ENCODE data around the gene KRT6C.
"Not testable (repeated sequence)": the region's sequence is repeated elsewhere in the genome, so short reads cannot be mapped to it uniquely, and the experiment has no call there.

KRT6C gene

GRCh38 chr12:52514471-52515318 lies 41.1 kb upstream of the KRT6C start:
- DNase-seq, result no peak
- TF ChIP-seq POLR2A (IDR thresholded peaks at IDR 0.05; ENCODE audit: low read length), result no peak
- TF ChIP-seq GATA1 (IDR thresholded peaks at IDR 0.05; ENCODE audit: low read depth, low read length), result no peak

- TF ChIP-seq POLR2A (IDR thresholded peaks at IDR 0.05; ENCODE audit: low read length) (no peak), GATA1 (IDR thresholded peaks at IDR 0.05; ENCODE audit: low read depth, low read length) (no peak)
- peak in 1 of 2 experiments; percentile 59 for DNase-seq
Measured at GRCh38 chr12:52513736-52514135, 40.1 kb upstream of the KRT6C start.

- no peak for TF ChIP-seq POLR2A (IDR thresholded peaks at IDR 0.05; ENCODE audit: low read length)
- no peak for TF ChIP-seq GATA1 (IDR thresholded peaks at IDR 0.05; ENCODE audit: low read depth, low read length)
- no peak for DNase-seq
Measured at GRCh38 chr12:52508211-52508610, 34.6 kb upstream of the KRT6C start.

- no peak for TF ChIP-seq POLR2A (IDR thresholded peaks at IDR 0.05; ENCODE audit: low read length)
- no peak for TF ChIP-seq GATA1 (IDR thresholded peaks at IDR 0.05; ENCODE audit: low read depth, low read length)
Measured at GRCh38 chr12:52506858-52507715, 33.5 kb upstream of the KRT6C start.

GRCh38 chr12:52502877-52503276 lies 29.3 kb upstream of the KRT6C start:
- TF ChIP-seq GATA1 (IDR thresholded peaks at IDR 0.05; ENCODE audit: low read depth, low read length), result no peak
- TF ChIP-seq POLR2A (IDR thresholded peaks at IDR 0.05; ENCODE audit: low read length), result no peak
- DNase-seq, result no peak

More at GRCh38 chr12:52506858-52507715, 33.5 kb upstream of the KRT6C start:
- peak in 1 of 2 experiments; percentile 7 for DNase-seq

- DNase-seq, result no peak
- no peak for TF ChIP-seq POLR2A (IDR thresholded peaks at IDR 0.05; ENCODE audit: low read length)
- no peak for TF ChIP-seq GATA1 (IDR thresholded peaks at IDR 0.05; ENCODE audit: low read depth, low read length)
Measured at GRCh38 chr12:52501490-52501889, 27.9 kb upstream of the KRT6C start.

- DNase-seq, result not testable (repeated sequence)
Measured at GRCh38 chr12:52500574-52500973, 27.0 kb upstream of the KRT6C start.

GRCh38 chr12:52499806-52500560 lies 26.4 kb upstream of the KRT6C start:
- TF ChIP-seq POLR2A (IDR thresholded peaks at IDR 0.05; ENCODE audit: low read length), result no peak
- DNase-seq, result no peak

GRCh38 chr12:52498946-52499345 lies 25.3 kb upstream of the KRT6C start:
- no peak for TF ChIP-seq GATA1 (IDR thresholded peaks at IDR 0.05; ENCODE audit: low read depth, low read length)
- TF ChIP-seq POLR2A (IDR thresholded peaks at IDR 0.05; ENCODE audit: low read length), result no peak
- DNase-seq, result no peak

- no peak for DNase-seq
- TF ChIP-seq GATA1 (IDR thresholded peaks at IDR 0.05; ENCODE audit: low read depth, low read length) (no peak), POLR2A (IDR thresholded peaks at IDR 0.05; ENCODE audit: low read length) (no peak)
Measured at GRCh38 chr12:52497975-52498374, 24.4 kb upstream of the KRT6C start.

GRCh38 chr12:52496590-52497071 lies 23.0 kb upstream of the KRT6C start:
- no peak for DNase-seq

GRCh38 chr12:52496054-52496453 lies 22.4 kb upstream of the KRT6C start:
- DNase-seq, result no peak
- TF ChIP-seq POLR2A (IDR thresholded peaks at IDR 0.05; ENCODE audit: low read length), result no peak

More at GRCh38 chr12:52496590-52497071, 23.0 kb upstream of the KRT6C start:
- no peak for TF ChIP-seq POLR2A (IDR thresholded peaks at IDR 0.05; ENCODE audit: low read length)
- no peak for TF ChIP-seq GATA1 (IDR thresholded peaks at IDR 0.05; ENCODE audit: low read depth, low read length)

- TF ChIP-seq POLR2A (IDR thresholded peaks at IDR 0.05; ENCODE audit: low read length) (no peak), GATA1 (IDR thresholded peaks at IDR 0.05; ENCODE audit: low read depth, low read length) (no peak)
- DNase-seq, result no peak
Measured at GRCh38 chr12:52495389-52495788, 21.8 kb upstream of the KRT6C start.

GRCh38 chr12:52494518-52494917 lies 20.9 kb upstream of the KRT6C start:
- TF ChIP-seq GATA1 (IDR thresholded peaks at IDR 0.05; ENCODE audit: low read depth, low read length), result no peak
- TF ChIP-seq POLR2A (IDR thresholded peaks at IDR 0.05; ENCODE audit: low read length), result no peak
- no peak for DNase-seq
